Measurements from ENCODE around the gene BRAF. TPM values are rescaled to one million over a fixed set of nuclear protein-coding genes. Genes with fewer than 3 reads are reported as not detected.
"Not testable (repeated sequence)": the region's sequence is repeated elsewhere in the genome, so short reads cannot be mapped to it uniquely, and the experiment has no call there.

Gene BRAF
- total RNA-seq, 1 donor from 2014 or later = 13.3 TPM

DNA sequence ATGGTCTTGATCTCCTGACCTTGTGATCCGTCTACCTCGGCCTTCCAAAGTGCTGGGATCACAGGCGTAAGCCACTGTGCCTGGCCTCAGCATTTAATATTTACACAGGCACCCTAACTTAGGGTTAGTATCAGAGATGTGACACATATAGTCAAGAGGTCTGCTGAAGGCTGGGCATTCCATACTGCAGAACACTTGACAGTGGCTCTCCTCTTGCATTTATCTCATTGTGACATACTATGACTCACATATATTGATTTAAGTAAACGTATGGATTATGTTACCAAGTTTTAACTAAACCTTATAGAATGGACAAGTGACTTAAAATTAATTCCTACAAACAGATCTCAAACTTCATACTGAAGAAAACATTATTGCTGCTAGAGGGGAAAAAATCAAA, 36.6 kb downstream of the BRAF start:
- Histone ChIP-seq H3K27me3 (ENCODE audit: control insufficient read depth, insufficient read depth, low read length) (no peaks in the 10 kb centered on the region), H3K4me3 (ENCODE audit: low read depth, low read length) (no peak overlapping the region), H3K36me3 (ENCODE audit: control insufficient read depth, insufficient read depth, low read length) (no peaks in the 10 kb centered on the region)
- no peak for DNase-seq (ENCODE audit: low read depth)
- TF ChIP-seq, protein P1, sequence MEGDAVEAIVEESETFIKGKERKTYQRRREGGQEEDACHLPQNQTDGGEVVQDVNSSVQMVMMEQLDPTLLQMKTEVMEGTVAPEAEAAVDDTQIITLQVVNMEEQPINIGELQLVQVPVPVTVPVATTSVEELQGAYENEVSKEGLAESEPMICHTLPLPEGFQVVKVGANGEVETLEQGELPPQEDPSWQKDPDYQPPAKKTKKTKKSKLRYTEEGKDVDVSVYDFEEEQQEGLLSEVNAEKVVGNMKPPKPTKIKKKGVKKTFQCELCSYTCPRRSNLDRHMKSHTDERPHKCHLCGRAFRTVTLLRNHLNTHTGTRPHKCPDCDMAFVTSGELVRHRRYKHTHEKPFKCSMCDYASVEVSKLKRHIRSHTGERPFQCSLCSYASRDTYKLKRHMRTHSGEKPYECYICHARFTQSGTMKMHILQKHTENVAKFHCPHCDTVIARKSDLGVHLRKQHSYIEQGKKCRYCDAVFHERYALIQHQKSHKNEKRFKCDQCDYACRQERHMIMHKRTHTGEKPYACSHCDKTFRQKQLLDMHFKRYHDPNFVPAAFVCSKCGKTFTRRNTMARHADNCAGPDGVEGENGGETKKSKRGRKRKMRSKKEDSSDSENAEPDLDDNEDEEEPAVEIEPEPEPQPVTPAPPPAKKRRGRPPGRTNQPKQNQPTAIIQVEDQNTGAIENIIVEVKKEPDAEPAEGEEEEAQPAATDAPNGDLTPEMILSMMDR (IDR thresholded peaks at IDR 0.05; ENCODE audit: insufficient read depth, low read length, poor library complexity, severe bottlenecking) = no peak

DNA sequence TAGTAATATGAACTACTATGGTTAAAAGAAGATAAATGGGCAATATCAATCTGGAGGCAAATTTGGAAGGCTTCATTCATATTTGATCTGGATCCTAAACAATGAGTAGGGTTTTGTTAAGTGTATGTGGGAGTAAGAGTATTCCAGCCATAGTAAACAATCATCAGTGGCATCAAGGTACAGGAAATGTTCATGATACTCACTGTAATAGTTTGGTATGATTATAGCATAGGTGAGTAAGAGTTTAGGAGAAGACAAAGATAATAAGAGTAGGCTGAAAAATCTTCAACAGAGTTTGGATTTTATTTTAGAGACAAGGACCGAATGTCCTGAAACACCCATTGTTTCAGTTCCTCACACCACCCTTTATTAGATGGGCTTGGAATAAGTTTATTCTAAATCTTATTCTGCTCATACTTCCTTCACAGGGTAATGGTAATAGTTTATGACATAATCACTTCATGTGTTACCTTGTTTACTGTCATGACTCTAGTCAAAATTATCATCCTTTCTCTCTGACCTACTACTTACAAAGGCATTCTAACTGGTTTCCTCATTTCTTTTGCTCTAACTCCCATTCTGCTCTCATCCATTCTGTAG, 38.9 kb downstream of the BRAF start:
- Histone ChIP-seq H3K27me3 (ENCODE audit: control insufficient read depth, insufficient read depth, low read length) (no peaks in the 10 kb centered on the region), H3K36me3 (ENCODE audit: control insufficient read depth, insufficient read depth, low read length) (no peaks in the 10 kb centered on the region), H3K4me3 (ENCODE audit: low read depth, low read length) (no peak overlapping the region)
- no peak for DNase-seq (ENCODE audit: low read depth)
- TF ChIP-seq, protein P1 (IDR thresholded peaks at IDR 0.05; ENCODE audit: insufficient read depth, low read length, poor library complexity, severe bottlenecking) = no peak

DNA sequence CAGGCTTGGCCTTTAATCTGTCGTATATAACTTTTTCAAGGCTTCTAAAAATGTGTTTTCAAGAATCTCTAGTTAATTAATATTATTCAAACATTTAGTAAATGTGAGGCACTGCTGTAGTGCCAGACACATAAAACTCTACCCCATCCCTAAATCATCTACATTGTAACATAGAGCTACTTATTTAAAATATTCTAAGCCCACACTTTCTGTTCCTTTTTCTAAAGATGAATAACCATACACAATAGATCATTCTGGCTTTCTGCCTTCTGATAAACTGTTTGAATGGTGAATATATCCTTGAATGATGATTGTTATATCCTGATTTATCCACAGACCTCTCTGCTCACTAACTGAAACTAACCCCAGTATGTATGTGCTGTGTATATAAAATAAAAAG, 41.4 kb downstream of the BRAF start:
- no peaks in the 10 kb centered on the region for H3K36me3 ChIP-seq (ENCODE audit: control insufficient read depth, insufficient read depth, low read length)
- H3K27me3 ChIP-seq (ENCODE audit: control insufficient read depth, insufficient read depth, low read length) = no peaks in the 10 kb centered on the region
- H3K4me3 ChIP-seq (ENCODE audit: low read depth, low read length) = no peak overlapping the region
- DNase-seq (ENCODE audit: low read depth) = no peak
- TF ChIP-seq, protein P1 (IDR thresholded peaks at IDR 0.05; ENCODE audit: insufficient read depth, low read length, poor library complexity, severe bottlenecking) = no peak

DNA sequence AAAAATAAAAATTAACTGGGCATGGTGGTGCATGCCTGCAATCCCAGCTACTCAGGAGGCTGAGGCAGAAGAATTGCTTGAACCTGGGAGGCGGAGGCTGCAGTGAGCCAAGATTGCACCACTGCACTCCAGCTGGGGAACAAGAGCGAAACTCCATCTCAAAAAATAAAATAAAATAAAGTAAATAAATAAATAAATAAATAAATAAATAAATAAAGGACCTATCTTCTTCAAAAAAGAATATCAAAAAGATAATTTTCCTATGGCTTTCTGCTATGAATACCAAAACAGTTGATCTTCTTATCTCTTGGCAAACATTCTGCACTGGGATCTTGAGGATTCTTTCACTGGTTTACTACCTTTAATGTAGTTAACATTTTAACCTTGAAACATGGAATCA, 41.9 kb downstream of the BRAF start:
- not testable (repeated sequence) for H3K36me3 ChIP-seq (ENCODE audit: control insufficient read depth, insufficient read depth, low read length); DNase-seq (ENCODE audit: low read depth); H3K27me3 ChIP-seq (ENCODE audit: control insufficient read depth, insufficient read depth, low read length); H3K4me3 ChIP-seq (ENCODE audit: low read depth, low read length)

DNA sequence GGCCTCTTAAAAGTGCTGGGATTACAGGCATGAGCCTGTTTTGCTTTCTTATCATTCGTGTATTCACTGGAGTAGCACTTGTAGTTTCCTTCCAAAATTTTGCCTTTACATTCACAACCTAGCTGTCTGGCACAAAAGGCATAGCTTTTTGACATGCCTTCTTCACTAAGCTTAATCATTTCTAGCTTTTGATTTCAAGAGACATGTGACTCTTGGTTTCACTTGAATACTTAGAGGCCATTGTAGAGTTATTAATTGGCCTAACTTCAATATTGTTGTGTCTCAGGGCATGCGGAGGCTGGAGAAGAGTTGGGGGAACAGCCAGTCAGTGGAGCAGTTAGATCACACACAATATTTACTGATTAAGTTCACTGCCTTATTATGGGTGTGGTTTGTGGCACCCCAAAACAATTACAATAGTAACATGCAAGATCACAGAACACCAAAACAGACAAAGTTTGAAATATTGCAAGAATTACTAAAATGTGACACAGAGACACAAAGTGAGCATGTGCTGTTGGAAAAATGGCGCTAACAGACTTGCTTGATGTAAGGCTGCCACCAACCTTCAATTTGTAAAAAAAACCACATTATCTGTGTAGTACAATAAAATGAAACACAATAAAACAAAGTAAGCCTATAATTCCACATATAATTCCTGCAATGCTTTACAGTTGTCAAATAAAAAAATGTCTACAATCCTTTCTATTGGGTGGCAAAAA, 43.1 kb downstream of the BRAF start:
- TF ChIP-seq, protein P1 (IDR thresholded peaks at IDR 0.05; ENCODE audit: insufficient read depth, low read length, poor library complexity, severe bottlenecking) = no peak
- Histone ChIP-seq H3K27me3 (ENCODE audit: control insufficient read depth, insufficient read depth, low read length) (no peaks in the 10 kb centered on the region), H3K4me3 (ENCODE audit: low read depth, low read length) (no peak overlapping the region), H3K36me3 (ENCODE audit: control insufficient read depth, insufficient read depth, low read length) (no peaks in the 10 kb centered on the region)
- DNase-seq (ENCODE audit: low read depth) = no peak

DNA sequence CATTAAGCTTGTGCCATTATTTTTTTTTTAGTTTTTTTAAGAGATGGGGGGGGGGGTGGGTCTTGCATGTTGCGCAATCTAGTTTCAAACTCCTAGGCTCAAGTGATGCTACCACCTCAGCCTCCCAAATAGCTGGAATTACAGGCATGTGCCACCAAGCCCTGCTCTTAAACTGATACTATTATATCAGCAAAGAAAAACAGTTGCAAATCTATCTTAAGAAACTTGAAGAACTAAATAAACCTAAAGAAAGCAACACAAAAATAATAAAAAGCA, 47.5 kb downstream of the BRAF start:
- DNase-seq (ENCODE audit: low read depth) = no peak
- no peak overlapping the region for H3K4me3 ChIP-seq (ENCODE audit: low read depth, low read length)
- H3K27me3 ChIP-seq (ENCODE audit: control insufficient read depth, insufficient read depth, low read length) = no peaks in the 10 kb centered on the region
- TF ChIP-seq, protein P1 (IDR thresholded peaks at IDR 0.05; ENCODE audit: insufficient read depth, low read length, poor library complexity, severe bottlenecking) = no peak
- no peaks in the 10 kb centered on the region for H3K36me3 ChIP-seq (ENCODE audit: control insufficient read depth, insufficient read depth, low read length)
